GM21381 (cell line): Measurements from ENCODE around the gene PRICKLE2.

Experiments used
- ATAC-seq: cut with Tn5 transposase; IDR thresholded peaks from one replicate; pipeline ENCODE4 v1.9.1; 2021; ENCODE audit warnings: mild to moderate bottlenecking, moderate library complexity; ENCODE audit not compliant: unreplicated experiment

The PRICKLE2 gene

GRCh38 chr3:64160000-64160695, 65.1 kb downstream of the PRICKLE2 start:
- ATAC-seq: no peak

GRCh38 chr3:64158334-64158733, 66.9 kb downstream of the PRICKLE2 start:
- ATAC-seq: no peak

- ATAC-seq: no peak
Measured at GRCh38 chr3:64157150-64158035, 67.9 kb downstream of the PRICKLE2 start.

- no peak for ATAC-seq
Measured at GRCh38 chr3:64155328-64155727, 69.9 kb downstream of the PRICKLE2 start.

- ATAC-seq: no peak
Measured at GRCh38 chr3:64152676-64153466, 72.4 kb downstream of the PRICKLE2 start.

- ATAC-seq: no peak
Measured at GRCh38 chr3:64152086-64152485, 73.2 kb downstream of the PRICKLE2 start.

- no peak for ATAC-seq
Measured at GRCh38 chr3:64151342-64151871, 73.9 kb downstream of the PRICKLE2 start.

- ATAC-seq: no peak
Measured at GRCh38 chr3:64150623-64151207, 74.6 kb downstream of the PRICKLE2 start.

- ATAC-seq: no peak
Measured at GRCh38 chr3:64149886-64150285, 75.4 kb downstream of the PRICKLE2 start.

GRCh38 chr3:64148955-64149653, 76.2 kb downstream of the PRICKLE2 start:
- no peak for ATAC-seq

GRCh38 chr3:64147211-64147610, 78.1 kb downstream of the PRICKLE2 start:
- no peak for ATAC-seq

GRCh38 chr3:64145438-64145837, 79.8 kb downstream of the PRICKLE2 start:
- no peak for ATAC-seq

- ATAC-seq: no peak
Measured at GRCh38 chr3:64144241-64144900, 80.9 kb downstream of the PRICKLE2 start.

- no peak for ATAC-seq
Measured at GRCh38 chr3:64143409-64144130, 81.7 kb downstream of the PRICKLE2 start.

- no peak for ATAC-seq
Measured at GRCh38 chr3:64141476-64141875, 83.8 kb downstream of the PRICKLE2 start.

GRCh38 chr3:64140651-64141050, 84.6 kb downstream of the PRICKLE2 start:
- ATAC-seq: no peak

GRCh38 chr3:64138656-64139375, 86.5 kb downstream of the PRICKLE2 start:
- ATAC-seq: no peak

- no peak for ATAC-seq
Measured at GRCh38 chr3:64138046-64138445, 87.2 kb downstream of the PRICKLE2 start.
